GM11168 (cell line): Measurements from ENCODE around the gene GRN.
"Not testable (repeated sequence)": the region's sequence is repeated elsewhere in the genome, so short reads cannot be mapped to it uniquely, and the experiment has no call there.

Source experiments
- in situ Hi-C: fragments of 300-500 bp; cut with MboI; formaldehyde crosslinking; loops from one replicate; pipeline ENCODE4 v1.12.0; 2022; ENCODE audit warnings: low sequenced_read_pairs; ENCODE audit not compliant: unreplicated experiment

The GRN gene

GRCh38 chr17:44343510-44344209 is 1.4 kb upstream of the GRN start:
- in situ Hi-C loops = no loop called here

- in situ Hi-C loops = no loop called here
These were observed 438 bp downstream of the GRN start for GRCh38 chr17:44345454-44346026.

- in situ Hi-C loops = no loop called here
These were observed 1.2 kb downstream of the GRN start for GRCh38 chr17:44346064-44346844.

- in situ Hi-C loops = not testable (repeated sequence)
These were observed 2.3 kb downstream of the GRN start for GRCh38 chr17:44347206-44348055.

- in situ Hi-C loops = no loop called here
These were observed 3.3 kb downstream of the GRN start for GRCh38 chr17:44348234-44348987.

GRCh38 chr17:44348988-44349364 is 3.9 kb downstream of the GRN start:
- in situ Hi-C loops = no loop called here

GRCh38 chr17:44349553-44350070 is 4.5 kb downstream of the GRN start:
- in situ Hi-C loops = no loop called here

- in situ Hi-C loops = no loop called here
These were observed 5.7 kb downstream of the GRN start for GRCh38 chr17:44350733-44351226.

GRCh38 chr17:44351464-44351863 is 6.4 kb downstream of the GRN start:
- in situ Hi-C loops = no loop called here

- in situ Hi-C loops = no loop called here
These were observed 7.1 kb downstream of the GRN start for GRCh38 chr17:44351961-44352827.

GRCh38 chr17:44352828-44353671 is 7.9 kb downstream of the GRN start:
- in situ Hi-C loops = no loop called here

- in situ Hi-C loops = no loop called here
These were observed 8.7 kb downstream of the GRN start for GRCh38 chr17:44353672-44354331.

GRCh38 chr17:44354582-44355561 is 9.8 kb downstream of the GRN start:
- in situ Hi-C loops = no loop called here

- in situ Hi-C loops = no loop called here
These were observed 10.6 kb downstream of the GRN start for GRCh38 chr17:44355642-44356099.

- in situ Hi-C loops = no loop called here
These were observed 11.1 kb downstream of the GRN start for GRCh38 chr17:44356241-44356640.

- in situ Hi-C loops = no loop called here
These were observed 13.0 kb downstream of the GRN start for GRCh38 chr17:44358066-44358465.
